Stomach (tissue), 4 donors: ENCODE data around the gene CPVL.

Experiments
- CTCF ChIP-seq, 7 experiments: fragments of 450-650 bp in 4 of 7; fragments of 200-600 bp in 3 of 7; sonication (generic) in 3 of 7; IDR thresholded peaks; one replicate each; pipeline ENCODE4 v1.5.1; 2016 to 2019; ENCODE audit warnings: antibody characterized with exemption in 7 of 7, control low read depth in 2 of 7, mild to moderate bottlenecking in 1 of 7
- POLR2AphosphoS5 ChIP-seq, 3 donors: sonication (generic); formaldehyde crosslinking; IDR thresholded peaks; one replicate each; pipeline ENCODE4 v1.6.1; 2016; ENCODE audit warnings: antibody characterized with exemption in 3 of 3

GRCh38 chr7:29113384-29114102 is 32.8 kb downstream of the CPVL start:
- TF ChIP-seq CTCF (IDR thresholded peaks at IDR 0.05) = peak in 1 of 7 experiments; percentile 7
- TF ChIP-seq POLR2AphosphoS5 (IDR thresholded peaks at IDR 0.05) = no peak
